GM18909 (cell line): ENCODE data around the gene SCAI.
"Not testable (repeated sequence)": the region's sequence is repeated elsewhere in the genome, so short reads cannot be mapped to it uniquely, and the experiment has no call there.

ENCODE experiments used
- ATAC-seq: cut with Tn5 transposase; IDR thresholded peaks from one replicate; pipeline ENCODE4 v1.9.1; 2021; ENCODE audit warnings: mild to moderate bottlenecking; ENCODE audit not compliant: unreplicated experiment, poor library complexity

Gene SCAI

DNA sequence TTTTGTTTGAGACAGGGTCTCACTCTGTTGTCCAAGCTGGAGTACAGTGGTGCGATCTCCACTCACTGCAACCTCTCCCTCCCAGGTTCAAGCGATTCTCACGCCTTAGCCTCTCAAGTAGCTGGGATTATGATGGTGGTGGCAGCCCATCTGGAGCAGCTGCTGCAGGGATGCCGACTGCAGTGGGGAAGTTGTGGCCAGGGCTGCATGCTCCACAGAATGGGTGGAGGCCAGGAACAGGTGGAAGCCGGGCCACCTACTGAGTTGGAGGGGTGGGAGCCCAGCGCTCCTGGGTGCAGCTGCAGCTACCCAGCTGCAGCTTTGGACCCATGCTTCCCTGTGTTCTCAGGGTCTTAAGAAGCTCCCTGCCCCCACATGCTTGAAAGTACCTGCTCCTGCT is 99.7 kb downstream of the SCAI start:
- no peak for ATAC-seq

- ATAC-seq, result no peak
Observed at GRCh38 chr9:125043148-125043547, 100.2 kb downstream of the SCAI start.

DNA sequence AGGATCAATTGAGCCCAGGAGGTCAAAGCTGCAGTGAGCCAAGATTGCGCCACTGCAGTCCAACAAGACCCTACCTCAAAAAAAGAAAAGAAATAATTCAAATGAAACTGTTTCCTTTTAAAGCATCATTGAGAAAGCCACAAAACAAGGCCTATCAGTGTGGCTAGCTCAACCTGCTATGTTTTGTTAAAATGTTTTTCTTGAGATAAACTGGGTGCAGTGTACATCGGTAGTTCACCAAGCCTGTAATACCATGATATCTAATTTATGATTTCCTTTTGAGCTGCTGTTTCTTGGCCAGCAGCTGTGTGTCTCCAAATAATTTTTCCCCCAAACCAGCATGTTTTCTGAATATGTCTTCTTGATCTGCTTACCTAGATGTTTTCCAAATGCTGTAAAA is 105.2 kb downstream of the SCAI start:
- ATAC-seq, result no peak

GRCh38 chr9:125028041-125028440 is 115.3 kb downstream of the SCAI start:
- ATAC-seq, result no peak

- no peak for ATAC-seq
Observed at GRCh38 chr9:125024917-125025316, 118.4 kb downstream of the SCAI start.

DNA sequence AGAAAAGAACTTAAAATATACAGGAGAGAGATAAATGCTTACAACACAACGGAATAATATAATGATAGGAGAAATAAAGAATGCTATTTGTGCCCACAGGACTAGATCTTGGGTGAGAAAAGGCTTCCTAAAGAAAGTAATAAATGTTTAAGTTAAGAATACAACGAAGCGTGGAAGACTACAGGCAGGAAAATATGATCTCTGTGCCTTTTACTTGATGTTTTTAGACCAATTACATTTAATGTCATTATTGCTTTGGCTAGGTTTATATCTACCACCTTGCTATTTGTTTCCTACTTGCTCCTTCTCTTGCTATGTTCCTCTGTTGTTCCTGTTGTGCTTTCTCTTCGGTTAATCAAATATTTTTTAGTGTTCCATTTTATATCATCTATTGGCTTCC is 122.3 kb downstream of the SCAI start:
- no peak for ATAC-seq

DNA sequence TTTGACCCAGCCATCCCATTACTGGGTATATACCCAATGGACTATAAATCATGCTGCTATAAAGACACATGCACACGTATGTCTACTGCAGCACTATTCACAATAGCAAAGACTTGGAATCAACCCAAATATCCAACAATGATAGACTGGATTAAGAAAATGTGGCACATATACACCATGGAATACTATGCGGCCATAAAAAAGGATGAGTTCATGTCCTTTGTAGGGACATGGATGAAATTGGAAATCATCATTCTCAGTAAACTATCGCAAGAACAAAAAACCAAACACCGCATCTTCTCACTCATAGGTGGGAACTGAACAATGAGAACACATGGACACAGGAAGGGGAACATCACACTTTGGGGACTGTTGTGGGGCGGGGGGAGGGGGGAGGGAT is 127.7 kb downstream of the SCAI start:
- ATAC-seq, result not testable (repeated sequence)

GRCh38 chr9:125012013-125012412 is 131.3 kb downstream of the SCAI start:
- not testable (repeated sequence) for ATAC-seq

- ATAC-seq, result no peak
Observed at GRCh38 chr9:125008599-125008998, 134.7 kb downstream of the SCAI start.

GRCh38 chr9:125003332-125003731 is 140.0 kb downstream of the SCAI start:
- no peak for ATAC-seq

- ATAC-seq, result no peak
Observed at GRCh38 chr9:124983698-124984097, 159.6 kb downstream of the SCAI start.

DNA sequence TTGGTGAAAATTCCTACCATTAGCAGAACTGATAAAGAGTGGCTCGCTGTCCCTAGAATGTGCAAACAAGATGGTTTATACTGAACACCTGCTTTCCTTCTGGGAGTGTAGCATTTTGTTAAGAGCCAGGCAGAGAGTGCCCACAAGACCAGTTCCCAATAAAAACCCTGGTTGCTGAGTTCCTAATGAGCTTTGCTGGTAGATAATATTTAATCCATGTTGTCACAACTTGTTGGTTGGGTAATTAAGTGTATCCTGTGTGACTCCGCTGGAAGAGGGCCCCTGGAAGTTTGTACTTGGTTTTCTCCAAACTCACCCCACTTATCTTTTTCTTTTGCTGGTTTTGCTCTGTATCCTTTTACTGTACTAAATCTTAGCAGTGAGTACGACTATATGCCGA is 162.9 kb downstream of the SCAI start:
- no peak for ATAC-seq

DNA sequence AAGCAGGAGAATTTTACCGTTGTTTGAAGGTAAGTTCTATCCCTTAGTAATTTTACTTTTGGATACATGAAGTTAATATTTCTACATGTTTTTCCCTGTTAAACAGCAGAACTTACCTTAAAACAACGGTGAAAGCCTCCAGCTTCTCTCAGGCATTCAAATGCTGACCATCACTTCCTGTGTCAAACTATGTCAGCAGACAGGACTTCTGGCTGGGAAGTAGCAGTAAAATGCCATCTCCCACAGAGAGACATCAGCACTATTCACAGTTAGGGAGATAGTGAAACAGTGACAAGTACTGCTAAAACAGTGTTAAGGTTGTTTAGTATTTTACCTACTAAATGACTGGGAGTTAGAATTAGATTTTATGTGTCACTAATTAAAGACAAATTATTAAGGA is 168.2 kb downstream of the SCAI start:
- no peak for ATAC-seq

- no peak for ATAC-seq
Observed at GRCh38 chr9:124973807-124974206, 169.5 kb downstream of the SCAI start.

DNA sequence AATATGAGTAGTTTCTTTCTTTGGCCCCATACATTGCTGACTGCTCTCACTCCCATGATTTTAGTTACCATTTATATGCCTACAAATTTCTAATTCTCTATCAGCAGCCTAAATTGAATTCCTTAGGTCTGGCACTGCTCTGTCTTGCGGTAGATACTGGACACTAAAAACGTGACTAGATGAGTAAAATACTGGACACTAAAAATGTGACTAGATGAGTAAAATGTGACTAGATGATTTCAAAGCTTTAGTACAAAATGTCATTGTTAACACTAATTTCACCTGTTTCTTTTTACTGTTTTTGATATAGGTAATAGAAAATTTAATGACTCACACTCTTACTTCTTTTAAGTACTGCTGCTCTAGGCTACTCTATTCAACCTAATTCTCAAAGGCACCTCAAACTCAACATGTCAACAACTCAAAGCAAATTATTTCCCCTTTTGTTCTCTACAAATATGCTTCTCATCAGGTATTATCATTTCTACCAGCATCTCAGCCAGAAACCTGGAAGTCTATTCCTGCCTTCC is 171.0 kb downstream of the SCAI start:
- ATAC-seq, result no peak

- no peak for ATAC-seq
Observed at GRCh38 chr9:124969401-124969800, 173.9 kb downstream of the SCAI start.

GRCh38 chr9:124968238-124968637 is 175.1 kb downstream of the SCAI start:
- ATAC-seq, result no peak

DNA sequence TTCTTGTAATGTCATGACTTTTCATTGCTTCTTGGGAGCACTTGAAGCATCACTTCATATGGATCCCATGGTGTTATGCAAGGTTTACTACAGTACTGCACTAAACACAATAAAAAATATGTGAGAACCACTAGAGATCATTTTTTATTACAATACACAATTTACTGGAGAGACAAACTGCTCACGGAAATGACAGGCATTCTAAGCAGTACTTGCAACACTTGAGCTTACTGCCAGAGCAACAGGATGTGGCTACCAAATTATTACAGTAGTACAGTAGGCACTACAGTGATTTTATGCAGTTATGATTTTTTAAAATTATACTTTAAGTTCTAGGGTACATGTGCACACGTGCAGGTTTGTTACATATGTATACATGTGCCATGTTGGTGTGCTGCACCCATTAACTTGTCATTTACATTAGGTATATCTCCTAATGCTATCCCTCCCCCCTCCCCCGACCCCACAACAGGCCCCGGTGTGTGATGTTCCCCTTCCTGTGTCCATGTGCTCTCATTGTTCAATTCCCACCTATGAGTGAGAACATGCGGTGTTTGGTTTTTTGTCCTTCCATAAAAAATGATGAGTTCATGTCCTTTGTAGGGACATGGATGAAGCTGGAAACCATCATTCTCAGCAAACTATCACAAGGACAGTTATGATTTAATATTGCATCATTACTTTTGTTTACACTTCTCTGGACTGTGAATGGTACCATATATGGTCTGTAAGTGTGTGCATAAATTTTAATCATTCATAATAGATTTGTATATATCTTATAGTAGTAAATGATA is 177.4 kb downstream of the SCAI start:
- not testable (repeated sequence) for ATAC-seq

DNA sequence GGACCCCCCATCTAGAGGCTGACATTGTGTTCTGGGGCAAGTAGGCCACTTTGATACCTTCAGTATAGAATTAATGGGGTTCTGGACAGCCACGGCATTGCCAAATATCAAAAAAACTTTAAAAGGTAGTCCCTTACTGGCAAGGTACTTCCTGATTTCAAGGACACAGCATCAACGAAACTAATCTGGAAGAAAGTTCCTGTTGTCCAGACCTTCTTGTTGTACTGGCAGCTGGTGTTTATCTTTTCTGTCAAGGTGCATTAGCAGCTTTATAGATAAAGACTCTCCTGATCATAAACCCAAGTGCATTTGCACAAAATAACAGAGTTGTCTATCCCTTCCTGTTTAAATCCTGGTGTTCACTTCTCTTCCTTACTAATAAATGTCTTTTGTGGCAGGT is 178.7 kb downstream of the SCAI start:
- no peak for ATAC-seq

- no peak for ATAC-seq
Observed at GRCh38 chr9:124964056-124964455, 179.3 kb downstream of the SCAI start.

GRCh38 chr9:124960409-124960752 is 182.9 kb downstream of the SCAI start:
- ATAC-seq, result no peak

GRCh38 chr9:124959671-124960408 is 183.5 kb downstream of the SCAI start:
- ATAC-seq, result not testable (repeated sequence)
